ENCODE measurements around the gene ARAP1.

Gene ARAP1

DNA sequence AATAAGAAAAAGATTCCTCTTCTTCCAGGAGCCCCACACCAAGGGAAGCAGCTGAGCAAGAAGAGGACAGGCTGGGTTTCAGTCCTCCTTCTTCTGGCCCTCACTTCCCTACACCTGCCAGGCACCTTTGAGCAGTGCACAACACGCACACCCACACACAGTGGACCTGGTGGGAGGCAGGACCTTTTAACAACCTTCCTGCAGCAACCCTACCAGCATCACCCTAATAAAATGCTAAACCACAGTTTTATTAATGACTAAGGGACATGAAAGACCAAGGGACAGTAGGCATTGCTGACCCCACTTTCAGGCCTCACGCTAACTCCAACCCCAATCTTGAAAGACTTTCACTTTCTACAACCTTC is 12.2 kb downstream of the ARAP1 start:
- POLR2A ChIA-PET: interaction anchor here (1.2 kb wide), 1 partner anchor 54 kb away, joined by 3 read pairs; no protein-coding TSS in a partner anchor
- CTCF ChIA-PET: interaction anchor here (1.0 to 4.7 kb wide), 7 partner anchors 8 to 438 kb away, joined by 3 to 29 read pairs (median 3); partner anchors contain the start of gene STARD10
- no peak overlapping the region for H3K4me3 ChIP-seq (ENCODE audit: low read depth, low read length)
- TF ChIP-seq, protein P1, sequence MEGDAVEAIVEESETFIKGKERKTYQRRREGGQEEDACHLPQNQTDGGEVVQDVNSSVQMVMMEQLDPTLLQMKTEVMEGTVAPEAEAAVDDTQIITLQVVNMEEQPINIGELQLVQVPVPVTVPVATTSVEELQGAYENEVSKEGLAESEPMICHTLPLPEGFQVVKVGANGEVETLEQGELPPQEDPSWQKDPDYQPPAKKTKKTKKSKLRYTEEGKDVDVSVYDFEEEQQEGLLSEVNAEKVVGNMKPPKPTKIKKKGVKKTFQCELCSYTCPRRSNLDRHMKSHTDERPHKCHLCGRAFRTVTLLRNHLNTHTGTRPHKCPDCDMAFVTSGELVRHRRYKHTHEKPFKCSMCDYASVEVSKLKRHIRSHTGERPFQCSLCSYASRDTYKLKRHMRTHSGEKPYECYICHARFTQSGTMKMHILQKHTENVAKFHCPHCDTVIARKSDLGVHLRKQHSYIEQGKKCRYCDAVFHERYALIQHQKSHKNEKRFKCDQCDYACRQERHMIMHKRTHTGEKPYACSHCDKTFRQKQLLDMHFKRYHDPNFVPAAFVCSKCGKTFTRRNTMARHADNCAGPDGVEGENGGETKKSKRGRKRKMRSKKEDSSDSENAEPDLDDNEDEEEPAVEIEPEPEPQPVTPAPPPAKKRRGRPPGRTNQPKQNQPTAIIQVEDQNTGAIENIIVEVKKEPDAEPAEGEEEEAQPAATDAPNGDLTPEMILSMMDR (IDR thresholded peaks at IDR 0.05; ENCODE audit: insufficient read depth, low read length, missing control alignments): no peak
- no peak for DNase-seq (ENCODE audit: low read depth, low spot score)

DNA sequence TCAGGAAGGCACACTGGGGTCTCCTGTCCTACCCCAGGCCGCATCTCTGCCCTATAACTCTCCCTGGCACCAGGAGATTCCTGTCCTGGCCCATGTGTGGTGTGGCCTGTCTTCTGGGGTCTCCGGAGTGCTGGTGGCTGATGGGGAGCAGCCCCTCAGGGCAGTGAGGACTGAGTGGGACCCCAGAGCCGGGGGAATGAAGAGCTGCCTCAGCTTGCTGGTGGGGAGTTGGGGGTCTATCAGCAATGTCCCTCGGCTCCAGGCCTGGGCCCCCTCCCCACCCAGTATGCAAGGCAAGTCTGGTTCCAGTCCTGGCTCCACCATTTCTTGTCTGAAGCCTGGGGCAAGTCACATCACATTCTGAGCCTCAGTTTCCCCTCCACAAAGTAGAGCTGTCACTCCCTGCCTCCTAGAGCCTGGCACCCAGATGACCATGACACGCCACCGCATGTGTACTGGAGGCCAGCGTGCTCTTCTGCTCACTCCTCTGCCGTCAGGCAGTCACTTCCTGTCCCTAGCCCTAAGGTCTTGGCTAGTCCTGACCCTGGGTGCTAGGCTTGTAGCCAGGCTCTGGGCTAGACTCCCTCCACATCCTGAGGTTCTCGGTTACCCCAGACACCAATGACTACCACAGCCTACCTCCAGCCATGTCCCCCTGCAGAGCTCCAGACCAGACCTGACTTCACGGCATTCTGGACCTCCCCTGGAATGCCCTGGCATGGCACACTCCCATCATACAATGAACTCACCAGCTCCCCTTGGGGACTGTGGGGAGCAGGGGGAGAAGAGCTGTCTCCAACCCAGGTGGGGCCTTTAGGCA is 12.8 kb downstream of the ARAP1 start:
- ChIA-PET POLR2A (interaction anchor here (1.2 kb wide), 1 partner anchor 55 kb away, joined by 3 read pairs; no protein-coding TSS in a partner anchor), CTCF (interaction anchor here (1.0 to 8.5 kb wide), 7 partner anchors 8 to 439 kb away, joined by 3 to 88 read pairs (median 3); partner anchors contain the start of gene STARD10)
- TF ChIP-seq, protein P1 (IDR thresholded peaks at IDR 0.05; ENCODE audit: insufficient read depth, low read length, missing control alignments): no peak
- H3K4me3 ChIP-seq (ENCODE audit: low read depth, low read length): no peak overlapping the region
- no peak for DNase-seq (ENCODE audit: low read depth, low spot score)

DNA sequence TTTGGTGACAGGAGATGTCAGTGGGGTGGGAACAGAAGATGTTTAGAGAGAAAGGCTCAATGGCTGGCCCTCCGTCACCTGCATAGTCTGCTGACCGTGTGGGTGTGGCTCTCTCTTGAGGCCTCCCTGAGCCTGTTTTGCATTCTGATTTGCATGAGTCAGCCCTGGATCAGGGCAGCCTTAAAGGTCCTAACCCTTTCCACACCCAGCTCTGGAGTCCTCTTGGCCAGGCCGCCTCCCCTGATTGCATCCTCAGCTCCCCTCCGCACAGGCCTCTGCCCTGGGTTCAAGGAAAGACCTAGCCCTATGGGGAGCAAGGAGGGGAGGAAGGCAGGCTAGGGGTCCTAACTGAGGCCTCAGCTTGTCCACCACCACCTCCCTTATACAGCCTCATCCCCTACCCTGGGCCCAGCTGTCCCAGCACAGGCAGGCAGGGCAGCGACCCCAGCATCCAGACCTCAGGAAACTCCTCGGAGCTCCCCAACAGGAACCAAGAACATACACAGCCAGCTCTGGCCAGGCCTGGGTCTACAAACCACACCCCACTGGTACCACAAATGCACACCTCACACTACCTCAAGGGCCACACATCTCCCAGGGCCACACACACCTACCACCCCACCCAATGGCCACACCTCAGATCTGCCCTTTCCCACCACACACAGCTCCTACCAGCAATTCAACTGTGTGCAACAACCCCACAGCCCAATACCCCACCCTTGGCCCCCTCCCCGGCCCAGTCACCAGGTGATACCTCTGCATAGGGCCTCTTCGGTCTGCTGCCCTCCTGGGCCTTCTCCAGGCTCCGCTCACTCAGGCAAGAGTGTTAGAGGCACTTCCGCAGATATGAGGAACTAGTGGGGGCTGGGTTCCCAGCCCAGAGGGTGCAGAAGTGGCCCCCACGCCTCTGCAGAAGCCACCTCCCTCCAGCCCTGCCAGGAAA is 13.7 kb downstream of the ARAP1 start:
- H3K4me3 ChIP-seq (ENCODE audit: low read depth, low read length): no peak overlapping the region
- ChIA-PET CTCF (interaction anchor here (4.7 to 8.5 kb wide), 2 partner anchors 14 to 55 kb away, joined by 29 to 88 read pairs; partner anchors contain the start of gene STARD10), POLR2A (no interaction called here)
- no peak for DNase-seq (ENCODE audit: low read depth, low spot score)
- TF ChIP-seq, protein P1 (IDR thresholded peaks at IDR 0.05; ENCODE audit: insufficient read depth, low read length, missing control alignments): no peak

DNA sequence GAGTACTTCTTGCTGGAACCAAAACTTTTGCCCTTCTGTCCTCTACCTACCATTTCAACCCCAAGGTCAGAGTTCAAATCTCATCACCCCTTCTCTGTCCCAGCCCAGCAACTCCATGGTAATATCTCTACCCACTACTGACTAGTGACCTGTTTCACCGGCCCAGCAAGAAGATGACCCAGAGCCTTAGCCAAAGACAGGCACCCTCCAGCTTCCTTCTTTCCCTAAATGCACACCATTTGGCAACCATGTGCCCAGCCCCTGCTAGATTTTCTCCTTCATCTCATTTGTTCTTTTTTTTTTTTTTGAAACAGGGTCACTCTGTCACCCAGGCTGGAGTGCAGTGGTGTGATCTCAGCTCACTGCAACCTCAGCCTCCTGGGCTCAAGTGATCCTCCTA is 14.9 kb downstream of the ARAP1 start:
- TF ChIP-seq, protein P1 (IDR thresholded peaks at IDR 0.05; ENCODE audit: insufficient read depth, low read length, missing control alignments): no peak

GRCh38 chr11:72736452-72737069 is 15.6 kb downstream of the ARAP1 start:
- H3K4me3 ChIP-seq (ENCODE audit: low read depth, low read length): no peak overlapping the region
- CTCF ChIA-PET: interaction anchor here (1.0 to 8.5 kb wide), 3 partner anchors 12 to 57 kb away, joined by 3 to 88 read pairs (median 29); partner anchors contain the start of gene STARD10
- POLR2A ChIA-PET: interaction anchor here (0.6 kb wide), 1 partner anchor 57 kb away, joined by 3 read pairs; the partner anchor contains the start of gene STARD10
- TF ChIP-seq, protein P1 (IDR thresholded peaks at IDR 0.05; ENCODE audit: insufficient read depth, low read length, missing control alignments): no peak
- no peak for DNase-seq (ENCODE audit: low read depth, low spot score)

More for the DNA sequence above, 14.9 kb downstream of the ARAP1 start:
- ChIA-PET CTCF (interaction anchor here (4.7 to 8.5 kb wide), 2 partner anchors 13 to 56 kb away, joined by 29 to 88 read pairs; partner anchors contain the start of gene STARD10), POLR2A (no interaction called here)
- no peak overlapping the region for H3K4me3 ChIP-seq (ENCODE audit: low read depth, low read length)
- DNase-seq (ENCODE audit: low read depth, low spot score): no peak

Data from AG04449 (cell line).